Endothelial cell of umbilical vein (primary cell): Measurements from ENCODE around the gene PRRG2. TPM values are rescaled to one million over a fixed set of nuclear protein-coding genes. Genes with fewer than 3 reads are reported as not detected.

Experiments used
- BruUV-seq: library from RNA; stranded (reverse); fragments of 400-500 nt; replicated peaks from 2 replicates; lab custom pipeline; 2021; lab: Mats Ljungman, UMichigan
- CTCF ChIA-PET: fragments of 300-600, 350-600 bp; sonication (Branson Sonifier 250); formaldehyde crosslinking; loops from one replicate; lab custom pipeline; 2021; ENCODE audit warnings: antibody characterized with exemption, inconsistent platforms; lab: Charles Lee
- POLR2A ChIA-PET: fragments of 300-600, 350-600 bp; sonication (Branson Sonifier 250); formaldehyde crosslinking; loops from one replicate; lab custom pipeline; 2021; ENCODE audit warnings: antibody characterized with exemption, inconsistent platforms; lab: Charles Lee
- DNase-seq: peaks from one replicate; pipeline ENCODE4 v3.0.0-alpha.2; 2011; ENCODE audit warnings: low read depth, low spot score
- FAIRE-seq: peaks from 2 replicates; lab custom pipeline; 2011; peaks lifted over from hg19 to GRCh38; lab: Jason Lieb, UNC
- H2AFZ ChIP-seq: 2 replicates; pipeline ENCODE4 v1.6.0; 2012; ENCODE audit warnings: low read depth, low read length, control low read depth, inconsistent platforms
- H3K27ac ChIP-seq: 2 replicates; pipeline ENCODE4 v1.5.1; 2011; ENCODE audit warnings: low read depth, mild to moderate bottlenecking, control low read depth, low read length, moderate library complexity; ENCODE audit not compliant: insufficient read depth
- H3K27me3 ChIP-seq, 2 experiments: 2 replicates each; pipeline versions ENCODE4 v1.6.0 to v1.6.1; 2011; ENCODE audit warnings: low read length in 2 of 2, mixed read lengths in 1 of 2; ENCODE audit not compliant: control insufficient read depth in 2 of 2, insufficient read depth in 2 of 2
- H3K36me3 ChIP-seq, 2 experiments: 2 replicates in 1 of 2; 3 replicates in 1 of 2; pipeline ENCODE4 v1.5.1; 2011; ENCODE audit warnings: low read length in 2 of 2, mild to moderate bottlenecking in 1 of 2, moderate library complexity in 1 of 2; ENCODE audit not compliant: control insufficient read depth in 2 of 2, insufficient read depth in 2 of 2; ENCODE audit errors: extremely low read depth in 1 of 2
- H3K4me1 ChIP-seq: 3 replicates; pipeline ENCODE4 v1.5.1; 2011; ENCODE audit warnings: mild to moderate bottlenecking, low read length; ENCODE audit not compliant: control insufficient read depth, insufficient read depth; ENCODE audit errors: extremely low read depth
- H3K4me2 ChIP-seq: 2 replicates; pipeline ENCODE4 v1.6.1; 2011; ENCODE audit warnings: low read length, control low read depth, mixed read lengths; ENCODE audit not compliant: insufficient read depth
- H3K4me3 ChIP-seq, 3 experiments: fragments of 200-600 bp in 1 of 3; sonication (generic), shearing (Covaris generic) in 1 of 3; replicated peaks in 1 of 3; 2 replicates each; pipeline ENCODE4 v1.5.1; 2011 to 2016; ENCODE audit warnings: control low read depth in 3 of 3, low read length in 3 of 3, mild to moderate bottlenecking in 2 of 3, inconsistent platforms in 1 of 3, low read depth in 1 of 3, moderate library complexity in 1 of 3; ENCODE audit not compliant: insufficient read depth in 1 of 3
- H3K79me2 ChIP-seq: 2 replicates; pipeline ENCODE4 v1.6.0; 2012; ENCODE audit warnings: low read length, inconsistent platforms; ENCODE audit not compliant: control insufficient read depth, insufficient read depth
- H3K9ac ChIP-seq: replicated peaks from 2 replicates; pipeline ENCODE3; 2011; ENCODE audit warnings: low read length, control low read depth; ENCODE audit not compliant: insufficient read depth; ENCODE audit errors: extremely low read depth
- H3K9me1 ChIP-seq: replicated peaks from 3 replicates; pipeline ENCODE4 v1.6.0; 2011; ENCODE audit warnings: mild to moderate bottlenecking, low read length; ENCODE audit not compliant: control insufficient read depth, insufficient read depth; ENCODE audit errors: extremely low read depth
- H3K9me3 ChIP-seq: replicated peaks from 2 replicates; pipeline ENCODE4 v1.5.1; 2012; ENCODE audit warnings: low read length, inconsistent platforms; ENCODE audit not compliant: control insufficient read depth, insufficient read depth
- H4K20me1 ChIP-seq: replicated peaks from 2 replicates; pipeline ENCODE3; 2011; ENCODE audit warnings: mild to moderate bottlenecking, low read length; ENCODE audit not compliant: control insufficient read depth, insufficient read depth; ENCODE audit errors: extremely low read depth
- EZH2 ChIP-seq: IDR thresholded peaks from 2 replicates; pipeline ENCODE4 v1.6.1; 2012; ENCODE audit warnings: borderline replicate concordance, low read depth, mild to moderate bottlenecking, moderate library complexity, low read length, inconsistent platforms; ENCODE audit not compliant: severe bottlenecking
- FOS ChIP-seq: IDR thresholded peaks from 2 replicates; pipeline ENCODE4 v1.6.1; 2011; ENCODE audit warnings: mild to moderate bottlenecking, low read length, moderate library complexity, borderline replicate concordance; ENCODE audit not compliant: insufficient read depth
- GATA2 ChIP-seq: IDR thresholded peaks from 2 replicates; pipeline ENCODE4 v1.7.0; 2011; ENCODE audit warnings: low read depth, mild to moderate bottlenecking, moderate library complexity, mixed read lengths, low read length; ENCODE audit not compliant: insufficient read length, insufficient read depth
- JUN ChIP-seq: IDR thresholded peaks from 2 replicates; pipeline ENCODE4 v1.6.1; 2011; ENCODE audit warnings: borderline replicate concordance, low read depth; ENCODE audit not compliant: insufficient read length, insufficient read depth
- MYC ChIP-seq: IDR thresholded peaks from one replicate; pipeline ENCODE4 v1.6.1; 2011; ENCODE audit warnings: mild to moderate bottlenecking, low read depth, low read length
- POLR2A ChIP-seq: IDR thresholded peaks from 2 replicates; pipeline ENCODE4 v1.6.1; 2012; ENCODE audit warnings: low read depth, mild to moderate bottlenecking, control low read depth, low read length
- POLR2AphosphoS5 ChIP-seq: IDR thresholded peaks from 2 replicates; pipeline ENCODE4 v1.6.1; 2012; ENCODE audit warnings: low read depth, mild to moderate bottlenecking, control low read depth, low read length, moderate library complexity; ENCODE audit not compliant: insufficient read depth
- dilution Hi-C: fragments of 300-500 bp; cut with MboI; formaldehyde crosslinking; loops from one replicate; pipeline ENCODE4 v1.15.0; 2019; ENCODE audit warnings: low sequenced_read_pairs; ENCODE audit not compliant: extremely low pct_ligation_motif_present
- intact Hi-C: fragments of 100-400 bp; cut with micrococcal nuclease; formaldehyde crosslinking; loops from one replicate; pipeline ENCODE4 v1.10.0; 2022
- polyA plus RNA-seq, 4 experiments: library from polyadenylated mRNA; depleted of rRNA in 3 of 4; stranded (reverse) in 3 of 4; unstranded in 1 of 4; fragments of >200 nt; gene quantifications; 2 replicates each; pipeline versions ENCODE4 v1.2.1 to v1.2.3, GENCODE V29; 2011 to 2012; ENCODE audit warnings: missing spikeins in 1 of 4
- total RNA-seq: library from RNA; stranded (reverse); gene quantifications from 2 replicates; pipeline ENCODE4 v1.2.3, GENCODE V29; 2021
- TF ChIP-seq, protein P1 (sequence below): IDR thresholded peaks from 2 replicates; pipeline ENCODE4 v1.6.1; 2011; ENCODE audit not compliant: insufficient read depth, insufficient read length
- TF ChIP-seq, protein P2 (sequence below), 2 donors: IDR thresholded peaks; 1 replicate in 1 of 2; 2 replicates in 1 of 2; pipeline ENCODE4 v1.5.1; 2011; ENCODE audit warnings: low read length in 2 of 2, mild to moderate bottlenecking in 2 of 2, moderate library complexity in 2 of 2, control low read depth in 1 of 2, inconsistent platforms in 1 of 2, low read depth in 1 of 2; ENCODE audit not compliant: insufficient read depth in 1 of 2; ENCODE audit errors: extremely low read depth in 1 of 2

The PRRG2 gene
- total and polyA plus RNA-seq, 2 donors (not counting 3 experiments of a cell fraction or from before 2014, with no cell fraction given) = 2.6 to 2.9 TPM

DNA sequence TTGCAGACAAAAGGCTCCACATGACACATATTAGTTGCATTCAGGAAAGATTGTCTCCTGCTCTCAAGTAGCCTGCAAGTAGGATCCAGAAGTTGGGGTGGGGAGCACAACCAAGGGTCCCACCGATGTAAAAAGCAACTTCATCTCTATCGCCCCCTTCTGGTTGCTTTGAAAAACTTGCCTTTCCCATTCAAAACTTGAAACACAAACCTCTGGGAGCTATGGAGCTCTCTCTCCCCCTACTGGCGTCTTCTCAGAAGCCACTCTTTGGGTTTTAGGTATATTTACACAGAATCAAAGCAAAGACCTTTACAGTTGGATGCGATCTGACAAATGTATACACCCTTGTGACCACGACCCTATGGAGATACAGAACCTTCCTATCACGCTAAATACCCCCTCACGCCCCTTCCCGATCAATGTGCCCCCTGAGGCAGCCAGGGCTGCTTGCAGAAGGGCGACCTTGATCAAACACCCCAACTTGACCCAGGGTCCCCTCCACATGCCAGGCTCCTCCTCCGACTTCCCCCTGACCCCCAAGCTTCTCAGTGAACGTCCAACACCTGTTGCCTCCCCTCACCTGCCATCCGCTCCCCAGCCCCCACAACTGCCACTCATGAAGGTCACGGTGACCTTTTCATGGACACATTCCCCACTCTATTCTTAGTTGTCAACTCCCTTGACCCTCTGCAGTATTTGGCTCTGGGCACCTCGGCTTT is 10.8 kb upstream of the PRRG2 start:
- dilution Hi-C loops (no loop called here), intact Hi-C loops (loop anchor here (1.0 to 2.0 kb wide), 3 partner anchors 15 to 67 kb away; no protein-coding TSS in a partner anchor)
- Histone ChIP-seq H3K4me3 (no peak overlapping the region), H3K27ac (no peak overlapping the region), H3K9me1 (no peaks in the 10 kb centered on the region), H3K9me3 (no peaks in the 10 kb centered on the region), H3K36me3 (peaks cover 2 to 9% of the 10 kb centered on the region in 2 experiments), H3K79me2 (peaks cover 47% of the 10 kb centered on the region), H3K27me3 (no peaks in the 10 kb centered on the region), H3K9ac (no peak overlapping the region), H3K4me2 (no peak overlapping the region), H2AFZ (no peak overlapping the region), H4K20me1 (no peaks in the 10 kb centered on the region), H3K4me1 (no peaks in the 10 kb centered on the region)
- FAIRE-seq (peak; percentile 97), DNase-seq (peak; percentile 80)
- CTCF ChIA-PET = interaction anchor here (0.6 to 4.6 kb wide), 37 partner anchors 10 to 110 kb away, joined by 3 to 51 read pairs (median 4); partner anchors contain the start of genes FCGRT, NOSIP, PRMT1 and PRRG2
- POLR2A ChIA-PET = interaction anchor here (0.6 to 1.0 kb wide), 4 partner anchors 10 to 95 kb away, joined by 3 to 12 read pairs (median 4); partner anchors contain the start of genes BCL2L12, IRF3, NOSIP and RCN3
- BruUV-seq = no TSS peak
- TF ChIP-seq POLR2A (no peak), FOS (no peak), JUN (no peak), MYC (no peak), GATA2 (no peak), POLR2AphosphoS5 (peak; percentile 35), EZH2 (no peak)
- TF ChIP-seq, protein P1, sequence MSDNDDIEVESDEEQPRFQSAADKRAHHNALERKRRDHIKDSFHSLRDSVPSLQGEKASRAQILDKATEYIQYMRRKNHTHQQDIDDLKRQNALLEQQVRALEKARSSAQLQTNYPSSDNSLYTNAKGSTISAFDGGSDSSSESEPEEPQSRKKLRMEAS = no peak
- TF ChIP-seq, protein P2, sequence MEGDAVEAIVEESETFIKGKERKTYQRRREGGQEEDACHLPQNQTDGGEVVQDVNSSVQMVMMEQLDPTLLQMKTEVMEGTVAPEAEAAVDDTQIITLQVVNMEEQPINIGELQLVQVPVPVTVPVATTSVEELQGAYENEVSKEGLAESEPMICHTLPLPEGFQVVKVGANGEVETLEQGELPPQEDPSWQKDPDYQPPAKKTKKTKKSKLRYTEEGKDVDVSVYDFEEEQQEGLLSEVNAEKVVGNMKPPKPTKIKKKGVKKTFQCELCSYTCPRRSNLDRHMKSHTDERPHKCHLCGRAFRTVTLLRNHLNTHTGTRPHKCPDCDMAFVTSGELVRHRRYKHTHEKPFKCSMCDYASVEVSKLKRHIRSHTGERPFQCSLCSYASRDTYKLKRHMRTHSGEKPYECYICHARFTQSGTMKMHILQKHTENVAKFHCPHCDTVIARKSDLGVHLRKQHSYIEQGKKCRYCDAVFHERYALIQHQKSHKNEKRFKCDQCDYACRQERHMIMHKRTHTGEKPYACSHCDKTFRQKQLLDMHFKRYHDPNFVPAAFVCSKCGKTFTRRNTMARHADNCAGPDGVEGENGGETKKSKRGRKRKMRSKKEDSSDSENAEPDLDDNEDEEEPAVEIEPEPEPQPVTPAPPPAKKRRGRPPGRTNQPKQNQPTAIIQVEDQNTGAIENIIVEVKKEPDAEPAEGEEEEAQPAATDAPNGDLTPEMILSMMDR (IDR thresholded peaks at IDR 0.05; ENCODE audit: extremely low read depth in 1 of 2, insufficient read depth in 1 of 2, low read depth in 1 of 2, low read length in 2 of 2) = peak; percentile 94 to 99
